OCI-LY7 (cell line): ENCODE results near the gene SMCR8.

Experiments used
- EZH2phosphoT487 ChIP-seq: fragments of 200-600 bp; sonication (generic); IDR thresholded peaks from 2 replicates; pipeline ENCODE4 v1.6.1; 2018; ENCODE audit warnings: low read depth, borderline replicate concordance, mild to moderate bottlenecking, mixed run types, antibody characterized with exemption, low read length, moderate library complexity, mixed read lengths
- TF ChIP-seq, protein P1 (sequence below): fragments of 200-600 bp; sonication (generic); conservative IDR thresholded peaks from 2 replicates; pipeline ENCODE4 v1.5.1; 2014; ENCODE audit warnings: mild to moderate bottlenecking, antibody characterized with exemption, low read length, moderate library complexity, mixed read lengths

DNA sequence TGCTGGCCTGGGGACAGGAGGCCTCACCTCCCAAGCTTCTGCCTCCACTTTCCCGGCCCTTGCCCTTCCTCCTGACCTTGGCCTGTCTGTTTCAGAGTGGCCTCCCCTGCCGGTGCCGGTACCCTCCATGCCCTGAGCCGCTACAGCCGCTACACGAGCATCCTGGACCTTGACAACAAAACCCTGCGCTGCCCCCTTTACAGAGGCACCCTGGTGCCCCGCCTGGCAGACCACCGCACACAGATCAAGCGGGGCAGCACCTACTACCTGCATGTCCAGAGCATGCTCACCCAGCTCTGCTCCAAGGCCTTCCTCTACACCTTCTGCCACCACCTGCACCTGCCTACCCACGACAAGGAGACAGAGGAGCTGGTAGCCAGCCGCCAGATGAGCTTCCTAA is 7.4 kb downstream of the SMCR8 start:
- TF ChIP-seq, protein P1, sequence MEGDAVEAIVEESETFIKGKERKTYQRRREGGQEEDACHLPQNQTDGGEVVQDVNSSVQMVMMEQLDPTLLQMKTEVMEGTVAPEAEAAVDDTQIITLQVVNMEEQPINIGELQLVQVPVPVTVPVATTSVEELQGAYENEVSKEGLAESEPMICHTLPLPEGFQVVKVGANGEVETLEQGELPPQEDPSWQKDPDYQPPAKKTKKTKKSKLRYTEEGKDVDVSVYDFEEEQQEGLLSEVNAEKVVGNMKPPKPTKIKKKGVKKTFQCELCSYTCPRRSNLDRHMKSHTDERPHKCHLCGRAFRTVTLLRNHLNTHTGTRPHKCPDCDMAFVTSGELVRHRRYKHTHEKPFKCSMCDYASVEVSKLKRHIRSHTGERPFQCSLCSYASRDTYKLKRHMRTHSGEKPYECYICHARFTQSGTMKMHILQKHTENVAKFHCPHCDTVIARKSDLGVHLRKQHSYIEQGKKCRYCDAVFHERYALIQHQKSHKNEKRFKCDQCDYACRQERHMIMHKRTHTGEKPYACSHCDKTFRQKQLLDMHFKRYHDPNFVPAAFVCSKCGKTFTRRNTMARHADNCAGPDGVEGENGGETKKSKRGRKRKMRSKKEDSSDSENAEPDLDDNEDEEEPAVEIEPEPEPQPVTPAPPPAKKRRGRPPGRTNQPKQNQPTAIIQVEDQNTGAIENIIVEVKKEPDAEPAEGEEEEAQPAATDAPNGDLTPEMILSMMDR, result no peak
- TF ChIP-seq EZH2phosphoT487, result no peak
